ENCODE data around the gene LRRC28.

GRCh38 chr15:99296386-99296785, 45.1 kb downstream of the LRRC28 start:
- TF ChIP-seq CTCF (IDR thresholded peaks at IDR 0.05) (no peak), POLR2A (IDR thresholded peaks at IDR 0.05) (no peak), POLR2AphosphoS5 (IDR thresholded peaks at IDR 0.05; ENCODE audit: insufficient read depth in 1 of 2, low read depth in 1 of 2) (no peak)
